Left lobe of liver (tissue), 2 donors: ENCODE measurements around the gene ZNF212. TPM values are rescaled to one million over a fixed set of nuclear protein-coding genes. Genes with fewer than 3 reads are reported as not detected.
"Not testable (repeated sequence)": the region's sequence is repeated elsewhere in the genome, so short reads cannot be mapped to it uniquely, and the experiment has no call there.

ENCODE experiments used
- ATAC-seq: fragments of 200-7000 bp; cut with Tn5 transposase; one replicate; pipeline ENCODE4 v1.9.1; 2020; ENCODE audit warnings: mild to moderate bottlenecking, moderate library complexity
- DNase-seq: peaks from one replicate; pipeline ENCODE4 v3.0.0-alpha.2; 2020; ENCODE audit warnings: low spot score
- total RNA-seq: library from RNA; stranded (reverse); gene quantifications from one replicate; pipeline ENCODE4 v1.2.1, GENCODE V29; 2021
- donor health status: DM: no; HTN: no; CAD: no; lungs with moderate emphysema.
- donor health status: DM: no; HTN: yes; CAD: no.

ZNF212 gene
- total RNA-seq, 1 donor from 2014 or later: 6.0 TPM

- ATAC-seq: no peak
- DNase-seq: no peak
Measured at GRCh38 chr7:149252378-149252777, 12.9 kb downstream of the ZNF212 start.

GRCh38 chr7:149253665-149254064, 14.2 kb downstream of the ZNF212 start:
- no peak for ATAC-seq
- no peak for DNase-seq

GRCh38 chr7:149254181-149254858, 14.9 kb downstream of the ZNF212 start:
- no peak for ATAC-seq
- DNase-seq: no peak

GRCh38 chr7:149255174-149255573, 15.7 kb downstream of the ZNF212 start:
- DNase-seq: no peak
- ATAC-seq: no peak

- ATAC-seq: no peak
- no peak for DNase-seq
Measured at GRCh38 chr7:149256568-149256967, 17.1 kb downstream of the ZNF212 start.

- ATAC-seq: no peak
- DNase-seq: no peak
Measured at GRCh38 chr7:149257146-149257545, 17.7 kb downstream of the ZNF212 start.

GRCh38 chr7:149261316-149261828, 21.9 kb downstream of the ZNF212 start:
- ATAC-seq (peak; percentile 8), DNase-seq (no peak)

- DNase-seq: peak; percentile 89
- ATAC-seq: peak; percentile 96
Measured at GRCh38 chr7:149261829-149262617, 22.6 kb downstream of the ZNF212 start, which contains the start of gene ZNF783. TSS of gene ZNF783 (plus strand) at chr7:149262196. CDS start at chr7:149262334, 138 bp downstream.

GRCh38 chr7:149266451-149266850, 27.0 kb downstream of the ZNF212 start:
- ATAC-seq (no peak), DNase-seq (no peak)

- DNase-seq (no peak), ATAC-seq (no peak)
Measured at GRCh38 chr7:149267733-149268132, 28.3 kb downstream of the ZNF212 start.

- not testable (repeated sequence) for DNase-seq, ATAC-seq
Measured at GRCh38 chr7:149274424-149274823, 35.0 kb downstream of the ZNF212 start.

- ATAC-seq (no peak), DNase-seq (no peak)
Measured at GRCh38 chr7:149277871-149278270, 38.4 kb downstream of the ZNF212 start.

- DNase-seq (no peak), ATAC-seq (no peak)
Measured at GRCh38 chr7:149278396-149278795, 38.9 kb downstream of the ZNF212 start.

GRCh38 chr7:149279111-149279743, 39.8 kb downstream of the ZNF212 start:
- DNase-seq: no peak
- ATAC-seq: no peak

GRCh38 chr7:149280151-149280550, 40.7 kb downstream of the ZNF212 start:
- DNase-seq: no peak
- no peak for ATAC-seq

- DNase-seq (no peak), ATAC-seq (no peak)
Measured at GRCh38 chr7:149280661-149281507, 41.4 kb downstream of the ZNF212 start.

- ATAC-seq: no peak
- no peak for DNase-seq
Measured at GRCh38 chr7:149281508-149282330, 42.3 kb downstream of the ZNF212 start.

GRCh38 chr7:149282331-149282655, 42.8 kb downstream of the ZNF212 start:
- no peak for ATAC-seq
- no peak for DNase-seq

- no peak for DNase-seq
- no peak for ATAC-seq
Measured at GRCh38 chr7:149283321-149283720, 43.9 kb downstream of the ZNF212 start.

- DNase-seq: no peak
Measured at GRCh38 chr7:149284343-149284742, 44.9 kb downstream of the ZNF212 start.

More at GRCh38 chr7:149284343-149284742, 44.9 kb downstream of the ZNF212 start:
- ATAC-seq: no peak
